H1 (cell line): ENCODE data around the gene ZMAT5. TPM values are rescaled to one million over a fixed set of nuclear protein-coding genes. Genes with fewer than 3 reads are reported as not detected.

Experiments used
- RAD21 ChIP-seq, 2 experiments: IDR thresholded peaks in 1 of 2; conservative IDR thresholded peaks in 1 of 2; 2 replicates each; pipeline ENCODE4 v1.6.1; 2011; ENCODE audit warnings: low read depth in 2 of 2, low read length in 2 of 2, improper control_type of control experiment in 1 of 2, inconsistent platforms in 1 of 2, mild to moderate bottlenecking in 1 of 2, moderate library complexity in 1 of 2
- polyA plus RNA-seq, 7 experiments: library from polyadenylated mRNA; depleted of rRNA in 3 of 7; stranded (reverse) in 5 of 7; unstranded in 2 of 7; fragments of >200 nt in 5 of 7; fragments of 200-250 nt in 2 of 7; gene quantifications; 1 replicate in 5 of 7; 2 replicates in 1 of 7; 4 replicates in 1 of 7; pipeline versions ENCODE4 v1.2.1 to v1.2.3, GENCODE V29; 2011 to 2013; ENCODE audit warnings: missing spikeins in 2 of 7, mixed read lengths in 2 of 7
- total RNA-seq: library from RNA; stranded (reverse); fragmentation: NEBNext Ultra II Directional; extraction: Animal tissue kit (Norgen Biotek cat#: 25700); gene quantifications from 2 replicates; pipeline ENCODE4 v1.2.1, GENCODE V29; 2021
- TF ChIP-seq, protein P1 (sequence below): fragments of 300-600 bp; sonication (generic); IDR thresholded peaks from 2 replicates; pipeline ENCODE4 v1.7.1; 2012; ENCODE audit warnings: low read length, moderate library complexity, mild to moderate bottlenecking, inconsistent platforms; ENCODE audit not compliant: insufficient replicate concordance

ZMAT5 gene
- total and polyA plus RNA-seq, 2 of the 8 experiments (the other 6 are each of a cell fraction or from before 2014, with no cell fraction given), result 14.0 to 38.3 TPM

DNA sequence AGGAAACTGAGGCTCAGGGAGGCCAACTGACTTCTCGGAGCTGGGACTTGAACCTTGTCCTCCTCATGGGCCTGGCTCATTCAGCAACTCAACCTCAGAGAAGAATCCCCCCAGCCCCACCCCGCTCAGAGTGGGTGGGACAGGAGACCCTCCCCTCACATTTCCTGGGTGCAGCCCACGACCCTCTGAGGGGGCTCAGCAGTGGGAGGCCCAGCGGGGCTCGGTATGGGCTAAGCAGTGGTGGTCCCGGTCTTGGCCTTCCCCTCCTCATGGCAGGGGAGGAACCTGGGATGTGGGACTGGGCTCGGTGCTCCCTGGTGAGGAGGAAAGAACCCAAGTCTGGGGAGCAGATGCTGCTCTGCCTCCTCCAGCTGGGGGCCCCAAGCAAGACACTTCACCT is 61.2 kb downstream of the ZMAT5 start (continued):
- TF ChIP-seq, protein P1, sequence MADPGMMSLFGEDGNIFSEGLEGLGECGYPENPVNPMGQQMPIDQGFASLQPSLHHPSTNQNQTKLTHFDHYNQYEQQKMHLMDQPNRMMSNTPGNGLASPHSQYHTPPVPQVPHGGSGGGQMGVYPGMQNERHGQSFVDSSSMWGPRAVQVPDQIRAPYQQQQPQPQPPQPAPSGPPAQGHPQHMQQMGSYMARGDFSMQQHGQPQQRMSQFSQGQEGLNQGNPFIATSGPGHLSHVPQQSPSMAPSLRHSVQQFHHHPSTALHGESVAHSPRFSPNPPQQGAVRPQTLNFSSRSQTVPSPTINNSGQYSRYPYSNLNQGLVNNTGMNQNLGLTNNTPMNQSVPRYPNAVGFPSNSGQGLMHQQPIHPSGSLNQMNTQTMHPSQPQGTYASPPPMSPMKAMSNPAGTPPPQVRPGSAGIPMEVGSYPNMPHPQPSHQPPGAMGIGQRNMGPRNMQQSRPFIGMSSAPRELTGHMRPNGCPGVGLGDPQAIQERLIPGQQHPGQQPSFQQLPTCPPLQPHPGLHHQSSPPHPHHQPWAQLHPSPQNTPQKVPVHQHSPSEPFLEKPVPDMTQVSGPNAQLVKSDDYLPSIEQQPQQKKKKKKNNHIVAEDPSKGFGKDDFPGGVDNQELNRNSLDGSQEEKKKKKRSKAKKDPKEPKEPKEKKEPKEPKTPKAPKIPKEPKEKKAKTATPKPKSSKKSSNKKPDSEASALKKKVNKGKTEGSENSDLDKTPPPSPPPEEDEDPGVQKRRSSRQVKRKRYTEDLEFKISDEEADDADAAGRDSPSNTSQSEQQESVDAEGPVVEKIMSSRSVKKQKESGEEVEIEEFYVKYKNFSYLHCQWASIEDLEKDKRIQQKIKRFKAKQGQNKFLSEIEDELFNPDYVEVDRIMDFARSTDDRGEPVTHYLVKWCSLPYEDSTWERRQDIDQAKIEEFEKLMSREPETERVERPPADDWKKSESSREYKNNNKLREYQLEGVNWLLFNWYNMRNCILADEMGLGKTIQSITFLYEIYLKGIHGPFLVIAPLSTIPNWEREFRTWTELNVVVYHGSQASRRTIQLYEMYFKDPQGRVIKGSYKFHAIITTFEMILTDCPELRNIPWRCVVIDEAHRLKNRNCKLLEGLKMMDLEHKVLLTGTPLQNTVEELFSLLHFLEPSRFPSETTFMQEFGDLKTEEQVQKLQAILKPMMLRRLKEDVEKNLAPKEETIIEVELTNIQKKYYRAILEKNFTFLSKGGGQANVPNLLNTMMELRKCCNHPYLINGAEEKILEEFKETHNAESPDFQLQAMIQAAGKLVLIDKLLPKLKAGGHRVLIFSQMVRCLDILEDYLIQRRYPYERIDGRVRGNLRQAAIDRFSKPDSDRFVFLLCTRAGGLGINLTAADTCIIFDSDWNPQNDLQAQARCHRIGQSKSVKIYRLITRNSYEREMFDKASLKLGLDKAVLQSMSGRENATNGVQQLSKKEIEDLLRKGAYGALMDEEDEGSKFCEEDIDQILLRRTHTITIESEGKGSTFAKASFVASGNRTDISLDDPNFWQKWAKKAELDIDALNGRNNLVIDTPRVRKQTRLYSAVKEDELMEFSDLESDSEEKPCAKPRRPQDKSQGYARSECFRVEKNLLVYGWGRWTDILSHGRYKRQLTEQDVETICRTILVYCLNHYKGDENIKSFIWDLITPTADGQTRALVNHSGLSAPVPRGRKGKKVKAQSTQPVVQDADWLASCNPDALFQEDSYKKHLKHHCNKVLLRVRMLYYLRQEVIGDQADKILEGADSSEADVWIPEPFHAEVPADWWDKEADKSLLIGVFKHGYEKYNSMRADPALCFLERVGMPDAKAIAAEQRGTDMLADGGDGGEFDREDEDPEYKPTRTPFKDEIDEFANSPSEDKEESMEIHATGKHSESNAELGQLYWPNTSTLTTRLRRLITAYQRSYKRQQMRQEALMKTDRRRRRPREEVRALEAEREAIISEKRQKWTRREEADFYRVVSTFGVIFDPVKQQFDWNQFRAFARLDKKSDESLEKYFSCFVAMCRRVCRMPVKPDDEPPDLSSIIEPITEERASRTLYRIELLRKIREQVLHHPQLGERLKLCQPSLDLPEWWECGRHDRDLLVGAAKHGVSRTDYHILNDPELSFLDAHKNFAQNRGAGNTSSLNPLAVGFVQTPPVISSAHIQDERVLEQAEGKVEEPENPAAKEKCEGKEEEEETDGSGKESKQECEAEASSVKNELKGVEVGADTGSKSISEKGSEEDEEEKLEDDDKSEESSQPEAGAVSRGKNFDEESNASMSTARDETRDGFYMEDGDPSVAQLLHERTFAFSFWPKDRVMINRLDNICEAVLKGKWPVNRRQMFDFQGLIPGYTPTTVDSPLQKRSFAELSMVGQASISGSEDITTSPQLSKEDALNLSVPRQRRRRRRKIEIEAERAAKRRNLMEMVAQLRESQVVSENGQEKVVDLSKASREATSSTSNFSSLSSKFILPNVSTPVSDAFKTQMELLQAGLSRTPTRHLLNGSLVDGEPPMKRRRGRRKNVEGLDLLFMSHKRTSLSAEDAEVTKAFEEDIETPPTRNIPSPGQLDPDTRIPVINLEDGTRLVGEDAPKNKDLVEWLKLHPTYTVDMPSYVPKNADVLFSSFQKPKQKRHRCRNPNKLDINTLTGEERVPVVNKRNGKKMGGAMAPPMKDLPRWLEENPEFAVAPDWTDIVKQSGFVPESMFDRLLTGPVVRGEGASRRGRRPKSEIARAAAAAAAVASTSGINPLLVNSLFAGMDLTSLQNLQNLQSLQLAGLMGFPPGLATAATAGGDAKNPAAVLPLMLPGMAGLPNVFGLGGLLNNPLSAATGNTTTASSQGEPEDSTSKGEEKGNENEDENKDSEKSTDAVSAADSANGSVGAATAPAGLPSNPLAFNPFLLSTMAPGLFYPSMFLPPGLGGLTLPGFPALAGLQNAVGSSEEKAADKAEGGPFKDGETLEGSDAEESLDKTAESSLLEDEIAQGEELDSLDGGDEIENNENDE, result no peak
- no peak for TF ChIP-seq RAD21 (IDR thresholded peaks at IDR 0.05 in 1 of 2, conservative IDR thresholded peaks at IDR 0.05 in 1 of 2; ENCODE audit: low read depth in 2 of 2, low read length in 2 of 2)
